H1 (cell line): ENCODE measurements around the gene FAM162A. TPM values are rescaled to one million over a fixed set of nuclear protein-coding genes. Genes with fewer than 3 reads are reported as not detected.

ENCODE experiments used
- CTCF ChIA-PET: fragments of 300-600 bp; sonication (Branson Sonifier 250); formaldehyde crosslinking; loops from one replicate; lab custom pipeline; 2021; ENCODE audit not compliant: partially characterized antibody; lab: Charles Lee
- POLR2A ChIA-PET: fragments of 300-600 bp; sonication (Branson Sonifier 250); formaldehyde crosslinking; loops from one replicate; lab custom pipeline; 2021; ENCODE audit warnings: inconsistent platforms; ENCODE audit not compliant: partially characterized antibody; lab: Charles Lee
- DNase-seq, 2 experiments: peaks; one replicate each; pipeline versions ENCODE4 v3.0.0 to v3.0.0-alpha.2; 2010 to 2022; ENCODE audit warnings: low spot score in 2 of 2, low read depth in 1 of 2, mixed read lengths in 1 of 2
- FAIRE-seq: peaks from 2 replicates; lab custom pipeline; 2011; peaks lifted over from hg19 to GRCh38; lab: Jason Lieb, UNC
- H2AFZ ChIP-seq: 2 replicates; pipeline ENCODE4 v1.8.1; 2012; ENCODE audit warnings: low read length, inconsistent platforms
- H2AK5ac ChIP-seq: 2 replicates; pipeline ENCODE4 v1.6.1; 2013; ENCODE audit warnings: low read depth, low read length
- H2BK120ac ChIP-seq: replicated peaks from 2 replicates; pipeline ENCODE3; 2013; ENCODE audit warnings: low read depth, low read length, inconsistent platforms
- H2BK12ac ChIP-seq: 2 replicates; pipeline ENCODE4 v1.6.1; 2013; ENCODE audit warnings: low read depth, low read length
- H2BK15ac ChIP-seq: 2 replicates; pipeline ENCODE4 v1.6.1; 2013; ENCODE audit warnings: low read length
- H2BK20ac ChIP-seq: 2 replicates; pipeline ENCODE4 v1.6.1; 2013; ENCODE audit warnings: low read length
- H2BK5ac ChIP-seq: 2 replicates; pipeline ENCODE4 v1.6.1; 2013; ENCODE audit warnings: low read depth, low read length
- H3K14ac ChIP-seq: 2 replicates; pipeline ENCODE4 v1.6.1; 2013; ENCODE audit warnings: inconsistent platforms; ENCODE audit not compliant: insufficient read length
- H3K18ac ChIP-seq: 2 replicates; pipeline ENCODE4 v1.6.1; 2013; ENCODE audit warnings: low read length; ENCODE audit errors: extremely low read depth
- H3K23ac ChIP-seq: 2 replicates; pipeline ENCODE4 v1.6.1; 2013; ENCODE audit warnings: inconsistent platforms; ENCODE audit not compliant: insufficient read length
- H3K23me2 ChIP-seq: 2 replicates; pipeline ENCODE4 v1.6.1; 2013; ENCODE audit warnings: low read depth, low read length
- H3K27ac ChIP-seq: 2 replicates; pipeline ENCODE4 v1.6.1; 2011; ENCODE audit warnings: low read depth, low read length, inconsistent platforms
- H3K27me3 ChIP-seq, 4 experiments: replicated peaks in 1 of 4; 1 replicate in 1 of 4; 2 replicates in 3 of 4; pipeline versions ENCODE4 v1.6.1 to v1.8.1; 2011 to 2013; ENCODE audit warnings: low read length in 3 of 4, mild to moderate bottlenecking in 3 of 4, inconsistent platforms in 2 of 4, mixed read lengths in 2 of 4, moderate library complexity in 1 of 4; ENCODE audit not compliant: control insufficient read depth in 3 of 4, insufficient read depth in 3 of 4; ENCODE audit errors: extremely low read depth in 1 of 4
- H3K36me3 ChIP-seq, 4 experiments: 2 replicates each; pipeline versions ENCODE4 v1.6.1 to v1.8.1; 2011 to 2013; ENCODE audit warnings: mild to moderate bottlenecking in 4 of 4, low read length in 3 of 4, moderate library complexity in 2 of 4, control low read depth in 1 of 4, inconsistent platforms in 1 of 4; ENCODE audit not compliant: insufficient read depth in 4 of 4, control insufficient read depth in 2 of 4
- H3K4ac ChIP-seq: replicated peaks from 2 replicates; pipeline ENCODE3; 2013; ENCODE audit warnings: low read length, low read depth, mixed read lengths, inconsistent platforms; ENCODE audit not compliant: insufficient read length
- H3K4me1 ChIP-seq, 4 experiments: replicated peaks in 1 of 4; 1 replicate in 1 of 4; 2 replicates in 3 of 4; pipeline versions ENCODE4 v1.6.1 to v1.8.1; 2011 to 2013; ENCODE audit warnings: low read length in 3 of 4, inconsistent platforms in 2 of 4, mixed read lengths in 1 of 4; ENCODE audit not compliant: insufficient read depth in 4 of 4, control insufficient read depth in 3 of 4
- H3K4me2 ChIP-seq, 2 experiments: 2 replicates each; pipeline versions ENCODE4 v1.6.1 to v1.8.1; 2011 to 2013; ENCODE audit warnings: low read depth in 2 of 2, low read length in 2 of 2, control low read depth in 1 of 2, inconsistent platforms in 1 of 2, mild to moderate bottlenecking in 1 of 2; ENCODE audit not compliant: insufficient read depth in 1 of 2
- H3K4me3 ChIP-seq, 4 experiments: fragments of 200-600, 300-600 bp in 1 of 4; sonication (generic), shearing (Covaris generic), sonication (Bioruptor Twin) in 1 of 4; 2 replicates each; pipeline versions ENCODE4 v1.5.1 to v1.8.1; 2011 to 2016; ENCODE audit warnings: low read length in 4 of 4, low read depth in 3 of 4, control low read depth in 2 of 4, inconsistent platforms in 2 of 4, mild to moderate bottlenecking in 2 of 4, mixed read lengths in 1 of 4, moderate library complexity in 1 of 4; ENCODE audit not compliant: insufficient read depth in 2 of 4; ENCODE audit errors: extremely low read depth in 1 of 4
- H3K56ac ChIP-seq: replicated peaks from 2 replicates; pipeline ENCODE3; 2013; ENCODE audit warnings: low read depth, mild to moderate bottlenecking, mixed read lengths, low read length, inconsistent platforms; ENCODE audit not compliant: insufficient read length
- H3K79me1 ChIP-seq: 2 replicates; pipeline ENCODE4 v1.6.1; 2013; ENCODE audit warnings: low read depth, low read length, control low read depth
- H3K79me2 ChIP-seq, 2 experiments: 2 replicates each; pipeline versions ENCODE4 v1.6.1 to v1.8.1; 2012 to 2013; ENCODE audit warnings: low read length in 2 of 2, mild to moderate bottlenecking in 2 of 2, inconsistent platforms in 1 of 2; ENCODE audit not compliant: insufficient read depth in 2 of 2, control insufficient read depth in 1 of 2
- H3K9ac ChIP-seq, 4 experiments: replicated peaks in 1 of 4; 1 replicate in 1 of 4; 2 replicates in 3 of 4; pipeline versions ENCODE4 v1.6.1 to v1.8.1; 2011 to 2013; ENCODE audit warnings: low read depth in 3 of 4, low read length in 3 of 4, control low read depth in 2 of 4, mild to moderate bottlenecking in 2 of 4, moderate library complexity in 2 of 4, inconsistent platforms in 1 of 4; ENCODE audit errors: extremely low read depth in 1 of 4
- H3K9me3 ChIP-seq, 2 experiments: 2 replicates each; pipeline versions ENCODE4 v1.6.1 to v1.8.1; 2012 to 2013; ENCODE audit warnings: mild to moderate bottlenecking in 2 of 2, moderate library complexity in 2 of 2, control low read depth in 1 of 2, inconsistent platforms in 1 of 2, low read depth in 1 of 2, low read length in 1 of 2, mixed read lengths in 1 of 2; ENCODE audit not compliant: insufficient read depth in 2 of 2
- H4K20me1 ChIP-seq, 2 experiments: replicated peaks in 1 of 2; 2 replicates each; pipeline versions ENCODE3 to v1.8.1; 2011 to 2013; ENCODE audit warnings: inconsistent platforms in 2 of 2, low read length in 2 of 2, mild to moderate bottlenecking in 1 of 2; ENCODE audit not compliant: insufficient read depth in 2 of 2, control insufficient read depth in 1 of 2
- H4K5ac ChIP-seq: 2 replicates; pipeline ENCODE4 v1.6.1; 2013; ENCODE audit warnings: low read length, low read depth, mixed read lengths, inconsistent platforms; ENCODE audit not compliant: insufficient read length
- H4K8ac ChIP-seq: 2 replicates; pipeline ENCODE4 v1.8.0; 2013; ENCODE audit warnings: mild to moderate bottlenecking, moderate library complexity, low read length, inconsistent platforms; ENCODE audit not compliant: insufficient read depth; ENCODE audit errors: extremely low read depth
- H4K91ac ChIP-seq: replicated peaks from 2 replicates; pipeline ENCODE3; 2013; ENCODE audit warnings: low read length, mixed read lengths, inconsistent platforms; ENCODE audit not compliant: insufficient read length
- ASH2L ChIP-seq: fragments of 200-600, 300-600 bp; sonication (generic); IDR thresholded peaks from one replicate; pipeline ENCODE4 v1.7.1; 2017; ENCODE audit warnings: low read length
- CTCF ChIP-seq, 3 experiments: IDR thresholded peaks; 1 replicate in 2 of 3; 2 replicates in 1 of 3; pipeline versions ENCODE4 v1.5.1 to v1.6.1; 2011; ENCODE audit warnings: low read length in 3 of 3, mild to moderate bottlenecking in 3 of 3, inconsistent platforms in 2 of 3, low read depth in 1 of 3, moderate library complexity in 1 of 3; ENCODE audit not compliant: insufficient read depth in 1 of 3; ENCODE audit errors: control extremely low read depth in 1 of 3
- EP300 ChIP-seq, 2 experiments: IDR thresholded peaks; 1 replicate in 1 of 2; 2 replicates in 1 of 2; pipeline ENCODE4 v1.6.1; 2011 to 2012; ENCODE audit warnings: low read depth in 2 of 2, low read length in 2 of 2, mild to moderate bottlenecking in 2 of 2, borderline replicate concordance in 1 of 2, inconsistent platforms in 1 of 2, moderate library complexity in 1 of 2
- MAX ChIP-seq: IDR thresholded peaks from 2 replicates; pipeline ENCODE4 v1.6.1; 2012; ENCODE audit warnings: inconsistent platforms
- RNF2 ChIP-seq: fragments of 200-900, 300-1000 bp; sonication (generic); IDR thresholded peaks from 2 replicates; pipeline ENCODE4 v1.7.1; 2016; ENCODE audit warnings: borderline replicate concordance, low read depth, mild to moderate bottlenecking, antibody characterized with exemption, low read length; ENCODE audit not compliant: poor library complexity, severe bottlenecking; ENCODE audit errors: missing control alignments
- SAP30 ChIP-seq: fragments of 300-600 bp; sonication (generic); IDR thresholded peaks from 2 replicates; pipeline ENCODE4 v1.7.1; 2012; ENCODE audit warnings: low read length, moderate library complexity, mild to moderate bottlenecking, inconsistent platforms; ENCODE audit not compliant: insufficient read depth, insufficient replicate concordance
- polyA plus RNA-seq, 7 experiments: library from polyadenylated mRNA; depleted of rRNA in 3 of 7; stranded (reverse) in 5 of 7; unstranded in 2 of 7; fragments of >200 nt in 5 of 7; fragments of 200-250 nt in 2 of 7; gene quantifications; 1 replicate in 5 of 7; 2 replicates in 1 of 7; 4 replicates in 1 of 7; pipeline versions ENCODE4 v1.2.1 to v1.2.3, GENCODE V29; 2011 to 2013; ENCODE audit warnings: missing spikeins in 2 of 7, mixed read lengths in 2 of 7
- total RNA-seq: library from RNA; stranded (reverse); fragmentation: NEBNext Ultra II Directional; extraction: Animal tissue kit (Norgen Biotek cat#: 25700); gene quantifications from 2 replicates; pipeline ENCODE4 v1.2.1, GENCODE V29; 2021
- TF ChIP-seq, protein P1 (sequence below): IDR thresholded peaks from 2 replicates; pipeline ENCODE4 v1.6.1; 2012; ENCODE audit warnings: low read length, inconsistent platforms

FAM162A gene
- total and polyA plus RNA-seq, 2 of the 8 experiments (the other 6 are each of a cell fraction or from before 2014, with no cell fraction given) = 38.2 to 59.7 TPM

- Histone ChIP-seq H3K4me1 (no peaks in the 10 kb centered on the region), H2BK20ac (no peak overlapping the region), H2BK5ac (no peak overlapping the region), H4K5ac (no peak overlapping the region), H2BK12ac (no peak overlapping the region), H3K27me3 (no peaks in the 10 kb centered on the region), H3K36me3 (peaks cover 3 to 65% (median 9%) of the 10 kb centered on the region in 4 experiments; a peak in 7 of 8 replicates), H2BK120ac (no peak overlapping the region), H3K4ac (no peak overlapping the region), H3K4me3 (no peak overlapping the region), H2AFZ (no peak overlapping the region), H2BK15ac (no peak overlapping the region), H3K23ac (no peak overlapping the region), H3K14ac (no peak overlapping the region), H4K91ac (no peak overlapping the region), H3K79me2 (no peaks in the 10 kb centered on the region), H3K79me1 (no peaks in the 10 kb centered on the region), H3K9ac (no peak overlapping the region), H3K27ac (no peak overlapping the region), H3K4me2 (no peak overlapping the region), H4K20me1 (peaks cover 0 to 1% of the 10 kb centered on the region in 2 experiments)
- POLR2A ChIA-PET = no interaction called here
- CTCF ChIA-PET = interaction anchor here (1.1 to 1.3 kb wide), 2 partner anchors 23 to 204 kb away, joined by 3 read pairs; no protein-coding TSS in a partner anchor
- no peak for FAIRE-seq
- DNase-seq = no peak
- no peak for TF ChIP-seq SAP30
- TF ChIP-seq, protein P1, sequence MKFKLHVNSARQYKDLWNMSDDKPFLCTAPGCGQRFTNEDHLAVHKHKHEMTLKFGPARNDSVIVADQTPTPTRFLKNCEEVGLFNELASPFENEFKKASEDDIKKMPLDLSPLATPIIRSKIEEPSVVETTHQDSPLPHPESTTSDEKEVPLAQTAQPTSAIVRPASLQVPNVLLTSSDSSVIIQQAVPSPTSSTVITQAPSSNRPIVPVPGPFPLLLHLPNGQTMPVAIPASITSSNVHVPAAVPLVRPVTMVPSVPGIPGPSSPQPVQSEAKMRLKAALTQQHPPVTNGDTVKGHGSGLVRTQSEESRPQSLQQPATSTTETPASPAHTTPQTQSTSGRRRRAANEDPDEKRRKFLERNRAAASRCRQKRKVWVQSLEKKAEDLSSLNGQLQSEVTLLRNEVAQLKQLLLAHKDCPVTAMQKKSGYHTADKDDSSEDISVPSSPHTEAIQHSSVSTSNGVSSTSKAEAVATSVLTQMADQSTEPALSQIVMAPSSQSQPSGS = no peak
- no peak for TF ChIP-seq CTCF (IDR thresholded peaks at IDR 0.05; ENCODE audit: control extremely low read depth in 1 of 3, insufficient read depth in 1 of 3, low read depth in 1 of 3, low read length in 3 of 3)
- no peak for TF ChIP-seq EP300 (IDR thresholded peaks at IDR 0.05; ENCODE audit: borderline replicate concordance in 1 of 2, low read depth in 2 of 2, low read length in 2 of 2)
- no peak for TF ChIP-seq ASH2L
- TF ChIP-seq RNF2 = no peak
- TF ChIP-seq MAX = no peak
- TF ChIP-seq, all 59 proteins: peak for 0
- Histone ChIP-seq H2AK5ac (no peak overlapping the region), H3K9me3 (no peaks in the 10 kb centered on the region), H3K18ac (no peak overlapping the region), H3K56ac (no peak overlapping the region), H4K8ac (no peak overlapping the region), H3K23me2 (no peaks in the 10 kb centered on the region)
These were observed 72.1 kb downstream of the FAM162A start for GRCh38 chr3:122456074-122456473.
